Neural cell (in vitro differentiated cells): ENCODE data around the gene P4HA2. TPM values are rescaled to one million over a fixed set of nuclear protein-coding genes. Genes with fewer than 3 reads are reported as not detected.

ENCODE experiments used
- H2AFZ ChIP-seq: fragments of 200-600, 300-800 bp; sonication (generic), shearing (Covaris generic); 2 replicates; pipeline ENCODE4 v1.6.0; 2014; ENCODE audit warnings: low read depth, mild to moderate bottlenecking, antibody characterized with exemption, low read length, moderate library complexity
- H3F3A ChIP-seq: fragments of 200-600 bp; shearing (Covaris generic); 2 replicates; pipeline ENCODE4 v1.6.1; 2016; ENCODE audit warnings: mild to moderate bottlenecking, moderate library complexity, mixed read lengths, antibody characterized with exemption, low read length; ENCODE audit not compliant: insufficient read depth, poor library complexity, severe bottlenecking
- H3K27ac ChIP-seq: fragments of 200-600, 300-800 bp; sonication (generic), shearing (Covaris generic); 2 replicates; pipeline ENCODE4 v1.5.1; 2014; ENCODE audit warnings: mild to moderate bottlenecking, low read length, moderate library complexity
- H3K27me3 ChIP-seq: fragments of 300-800, 200-600 bp; sonication (generic), shearing (Covaris generic); 2 replicates; pipeline ENCODE4 v1.6.0; 2014; ENCODE audit warnings: mild to moderate bottlenecking, low read depth, low read length, moderate library complexity; ENCODE audit not compliant: insufficient read depth
- H3K36me3 ChIP-seq: fragments of 300-800, 200-600 bp; sonication (generic), shearing (Covaris generic); 2 replicates; pipeline ENCODE4 v1.5.1; 2014; ENCODE audit warnings: mild to moderate bottlenecking, antibody characterized with exemption, low read length, moderate library complexity; ENCODE audit not compliant: insufficient read depth
- H3K4me2 ChIP-seq: fragments of 300-800, 200-600 bp; sonication (generic), shearing (Covaris generic); 2 replicates; pipeline ENCODE4 v1.6.0; 2014; ENCODE audit warnings: mild to moderate bottlenecking, low read length
- H3K4me3 ChIP-seq: fragments of 300-800, 200-600 bp; sonication (generic), shearing (Covaris generic); 2 replicates; pipeline ENCODE4 v1.5.1; 2014; ENCODE audit warnings: mild to moderate bottlenecking, low read length, moderate library complexity
- H3K79me2 ChIP-seq: fragments of 200-600 bp; shearing (Covaris generic); replicated peaks from 2 replicates; pipeline ENCODE4 v1.6.0; 2014; ENCODE audit warnings: mild to moderate bottlenecking, low read length, moderate library complexity; ENCODE audit not compliant: insufficient read depth
- H3K9ac ChIP-seq: fragments of 300-800, 200-600 bp; sonication (generic), shearing (Covaris generic); 2 replicates; pipeline ENCODE4 v1.6.1; 2016; ENCODE audit warnings: mild to moderate bottlenecking, low read length, mixed read lengths
- H3K9me2 ChIP-seq: fragments of 200-600 bp; shearing (Covaris generic); 2 replicates; pipeline ENCODE4 v1.6.1; 2016; ENCODE audit warnings: mild to moderate bottlenecking, low read length, mixed read lengths; ENCODE audit not compliant: insufficient read depth
- H3K9me3 ChIP-seq: fragments of 200-600, 300-800 bp; sonication (generic), shearing (Covaris generic); 2 replicates; pipeline ENCODE4 v1.6.1; 2016; ENCODE audit warnings: mild to moderate bottlenecking, mixed run types, low read length, moderate library complexity, mixed read lengths
- H4K20me1 ChIP-seq: fragments of 200-600 bp; shearing (Covaris generic); 2 replicates; pipeline ENCODE4 v1.6.1; 2016; ENCODE audit warnings: mild to moderate bottlenecking, mixed run types; ENCODE audit not compliant: insufficient read depth
- CTCF ChIP-seq: fragments of 450-650 bp; IDR thresholded peaks from 2 replicates; pipeline ENCODE4 v1.5.1; 2014; ENCODE audit warnings: antibody characterized with exemption, mild to moderate bottlenecking, moderate library complexity; ENCODE audit not compliant: poor library complexity, severe bottlenecking
- EP300 ChIP-seq: fragments of 450-650 bp; conservative IDR thresholded peaks from 2 replicates; pipeline ENCODE4 v1.6.1; 2014; ENCODE audit warnings: antibody characterized with exemption, mild to moderate bottlenecking, moderate library complexity; ENCODE audit not compliant: poor library complexity, severe bottlenecking
- EZH2 ChIP-seq: fragments of 200-600, 300-800 bp; shearing (Covaris generic), sonication (generic); IDR thresholded peaks from 2 replicates; pipeline ENCODE4 v1.6.1; 2014; ENCODE audit warnings: antibody characterized with exemption, low read length, borderline replicate concordance, mild to moderate bottlenecking; ENCODE audit not compliant: insufficient read depth, poor library complexity, severe bottlenecking
- MXI1 ChIP-seq: fragments of 450-650 bp; conservative IDR thresholded peaks from 2 replicates; pipeline ENCODE4 v1.6.1; 2014; ENCODE audit warnings: antibody characterized with exemption, mild to moderate bottlenecking; ENCODE audit not compliant: poor library complexity, severe bottlenecking
- POLR2AphosphoS5 ChIP-seq: IDR thresholded peaks from 2 replicates; pipeline ENCODE4 v1.6.1; 2012
- RAD21 ChIP-seq: fragments of 450-650 bp; conservative IDR thresholded peaks from 2 replicates; pipeline ENCODE4 v1.6.1; 2014; ENCODE audit warnings: antibody characterized with exemption, mild to moderate bottlenecking, moderate library complexity
- REST ChIP-seq: IDR thresholded peaks from 2 replicates; pipeline ENCODE4 v1.6.1; 2012; ENCODE audit warnings: borderline replicate concordance
- SMC3 ChIP-seq: fragments of 450-650 bp; conservative IDR thresholded peaks from 2 replicates; pipeline ENCODE4 v1.6.1; 2014; ENCODE audit warnings: antibody characterized with exemption, mild to moderate bottlenecking, moderate library complexity; ENCODE audit not compliant: poor library complexity
- TAF1 ChIP-seq: IDR thresholded peaks from 2 replicates; pipeline ENCODE4 v1.6.1; 2012; ENCODE audit warnings: low read depth
- polyA plus RNA-seq: library from polyadenylated mRNA; depleted of rRNA; stranded (reverse); fragments of >200 nt; gene quantifications from 2 replicates; pipeline ENCODE4 v1.2.3, GENCODE V29; 2014

P4HA2 gene
- polyA plus RNA-seq, 1 donor from 2014 or later = 1.4 TPM

- Histone ChIP-seq H3F3A (no peaks in the 10 kb centered on the region), H3K4me2 (no peak overlapping the region), H3K9ac (no peak overlapping the region), H3K36me3 (no peaks in the 10 kb centered on the region), H3K9me3 (no peaks in the 10 kb centered on the region), H2AFZ (no peak overlapping the region), H3K4me3 (no peak overlapping the region), H3K27ac (no peak overlapping the region), H4K20me1 (no peaks in the 10 kb centered on the region), H3K27me3 (no peaks in the 10 kb centered on the region), H3K9me2 (no peaks in the 10 kb centered on the region), H3K79me2 (no peaks in the 10 kb centered on the region)
- TF ChIP-seq CTCF = no peak
- no peak for TF ChIP-seq POLR2AphosphoS5
- no peak for TF ChIP-seq RAD21
- no peak for TF ChIP-seq EP300
- no peak for TF ChIP-seq MXI1
- TF ChIP-seq REST = no peak
- TF ChIP-seq TAF1 = no peak
- TF ChIP-seq SMC3 = no peak
- TF ChIP-seq EZH2 = no peak
Measured at GRCh38 chr5:132266836-132267160, 39.1 kb upstream of the P4HA2 start.

GRCh38 chr5:132266031-132266835, 38.6 kb upstream of the P4HA2 start:
- Histone ChIP-seq H3F3A (no peaks in the 10 kb centered on the region), H3K27me3 (no peaks in the 10 kb centered on the region), H3K9ac (no peak overlapping the region), H3K9me2 (no peaks in the 10 kb centered on the region), H2AFZ (no peak overlapping the region), H3K27ac (no peak overlapping the region), H4K20me1 (no peaks in the 10 kb centered on the region), H3K4me3 (no peak overlapping the region), H3K36me3 (no peaks in the 10 kb centered on the region), H3K4me2 (no peak overlapping the region), H3K79me2 (no peaks in the 10 kb centered on the region), H3K9me3 (no peaks in the 10 kb centered on the region)
- TF ChIP-seq MXI1 = no peak
- TF ChIP-seq EP300 = no peak
- no peak for TF ChIP-seq SMC3
- no peak for TF ChIP-seq CTCF
- no peak for TF ChIP-seq TAF1
- no peak for TF ChIP-seq RAD21
- TF ChIP-seq REST = no peak
- no peak for TF ChIP-seq POLR2AphosphoS5
- no peak for TF ChIP-seq EZH2
